GM04504 (cell line): ENCODE data around the gene GRID1.

ENCODE experiments used
- DNase-seq: peaks from one replicate; pipeline ENCODE4 v3.0.0-alpha.2; 2012; ENCODE audit warnings: low read depth

The GRID1 gene

DNA sequence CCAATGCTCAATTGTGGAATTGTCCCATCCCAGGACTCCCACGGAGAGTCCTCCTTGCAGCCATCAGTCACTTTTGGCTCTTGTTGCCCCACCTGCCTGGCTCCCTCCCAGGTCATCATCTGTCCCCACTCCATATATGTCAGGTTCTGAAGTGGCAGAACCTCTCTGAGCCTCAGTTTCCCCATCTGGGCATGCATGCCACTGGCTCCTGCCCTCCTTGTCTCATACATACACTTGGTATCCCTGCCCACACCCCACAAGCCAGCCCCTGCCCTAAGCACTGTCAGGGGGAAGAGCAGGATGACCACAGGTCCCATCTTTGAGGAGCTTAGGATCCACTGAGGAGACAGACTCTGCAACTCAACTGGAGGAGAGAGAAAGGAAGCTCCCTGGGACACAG lies 156.9 kb downstream of the GRID1 start:
- no peak for DNase-seq

DNA sequence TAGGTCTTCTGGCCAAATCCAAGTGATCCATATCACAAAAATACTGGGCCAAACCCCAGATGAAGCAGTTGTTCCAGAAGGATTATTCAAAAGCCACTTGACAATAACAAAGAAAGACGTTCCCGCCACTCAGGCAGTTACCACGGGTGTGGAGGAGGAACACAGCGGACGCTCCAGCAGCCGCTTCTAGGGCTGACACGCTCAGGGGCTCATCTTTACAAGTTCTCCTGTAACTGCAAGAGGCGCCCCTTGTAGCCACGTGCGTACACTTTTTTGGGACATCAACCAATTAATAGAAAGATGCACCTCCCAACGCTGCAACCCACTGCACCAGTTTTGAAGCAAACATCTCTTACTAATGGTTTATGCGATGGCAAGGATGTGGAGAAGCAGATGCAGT lies 159.4 kb downstream of the GRID1 start:
- no peak for DNase-seq

DNA sequence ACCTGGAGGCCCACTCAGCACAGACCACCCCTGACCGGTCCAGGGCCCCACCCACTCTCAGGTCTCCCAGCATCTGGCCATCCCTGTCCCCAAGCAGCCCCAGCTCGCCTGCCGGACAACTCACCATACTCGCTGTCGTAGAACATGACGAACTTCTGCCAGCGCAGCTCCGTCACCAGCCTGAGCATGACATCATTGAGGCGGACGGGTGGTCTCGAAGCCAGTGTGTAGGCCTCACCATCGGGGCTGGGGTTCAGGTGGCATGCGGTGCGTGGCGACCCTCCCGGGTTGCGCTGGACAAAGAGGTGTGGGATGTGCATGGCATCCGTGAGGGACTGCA lies 160.4 kb downstream of the GRID1 start:
- DNase-seq: no peak

DNA sequence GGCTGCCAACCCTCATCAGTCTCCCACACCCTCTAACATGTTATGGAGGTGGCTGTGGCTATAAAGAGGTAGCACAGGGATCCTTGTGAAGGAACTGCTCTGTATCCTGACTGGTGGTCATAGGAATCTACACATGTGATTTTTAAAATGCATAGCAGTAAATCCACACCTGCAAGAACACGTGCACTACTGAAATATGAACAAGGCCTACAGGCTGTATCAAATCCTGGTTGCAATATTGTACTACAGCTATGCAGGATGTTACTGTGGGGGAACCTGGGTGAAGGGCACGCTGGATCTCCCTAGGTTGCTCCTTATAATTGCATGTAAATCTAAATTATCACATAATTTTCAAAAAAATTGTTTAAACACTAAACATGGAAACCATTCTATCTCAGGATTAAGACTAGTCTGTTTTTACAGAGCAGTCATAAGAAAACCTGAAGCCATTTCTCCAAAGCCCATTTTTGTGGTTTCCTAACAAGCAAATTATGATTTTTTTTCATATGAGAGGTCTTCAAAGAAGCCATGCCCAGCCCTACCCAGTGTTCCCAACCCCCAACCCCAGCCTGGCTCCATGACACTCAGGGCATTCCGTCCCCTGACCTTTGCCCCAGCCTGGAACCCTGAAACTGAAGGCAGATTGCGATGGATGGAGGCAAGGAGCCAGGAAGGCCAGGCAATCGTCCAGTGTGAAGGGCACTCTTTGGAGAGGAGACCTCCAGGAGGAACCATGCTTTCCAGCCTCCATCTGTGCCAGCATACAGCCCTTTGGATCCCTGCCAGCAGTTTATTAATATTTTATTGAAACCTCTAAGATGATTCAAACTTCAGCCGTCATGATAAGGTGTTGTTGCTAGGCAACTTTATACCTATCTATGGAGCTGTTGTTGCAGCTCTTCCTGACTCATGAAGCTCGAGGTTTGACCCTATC lies 161.0 kb downstream of the GRID1 start:
- DNase-seq: no peak

DNA sequence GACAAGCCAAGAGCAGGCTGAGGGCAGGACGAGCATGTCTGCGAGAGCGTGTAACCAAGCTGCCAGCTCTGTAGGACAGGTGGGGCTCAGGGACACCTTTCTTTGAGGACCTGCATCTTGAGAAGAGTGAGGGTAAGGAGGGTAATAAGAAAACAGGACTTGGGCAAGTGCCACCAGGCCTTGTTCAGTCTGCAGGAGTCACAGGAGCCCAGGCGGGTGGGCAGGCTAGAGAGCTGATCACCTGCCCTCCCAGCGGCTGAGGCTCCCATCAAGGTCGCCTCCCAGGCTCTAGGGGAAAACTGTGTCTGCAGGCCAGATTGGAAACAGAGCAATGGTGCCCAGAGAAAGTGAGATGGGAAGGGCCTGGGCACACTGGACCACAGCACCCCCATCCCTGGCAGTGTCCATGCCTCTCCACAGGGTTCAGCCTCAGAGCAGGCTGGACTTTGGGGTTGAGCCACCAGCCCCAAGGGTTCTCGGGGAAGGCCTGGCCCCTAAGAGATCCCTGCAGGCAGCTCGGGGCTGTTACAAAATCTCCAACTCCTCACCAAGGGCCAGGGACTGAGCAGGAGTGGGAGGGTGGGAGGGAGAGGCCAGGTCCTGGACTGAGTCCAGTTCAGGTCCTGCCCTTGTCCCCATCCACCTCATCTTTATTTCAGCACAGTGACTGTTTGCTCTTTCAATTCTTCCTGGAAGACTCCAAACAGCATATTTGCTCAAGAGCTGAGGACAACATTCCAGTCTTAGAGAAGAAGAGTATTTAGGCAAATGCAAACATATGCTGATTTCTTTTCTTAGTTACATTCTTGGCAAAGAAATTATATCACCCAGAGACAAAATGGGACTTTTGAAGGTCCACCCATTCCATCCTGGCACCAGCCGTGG lies 161.9 kb downstream of the GRID1 start:
- DNase-seq: no peak

DNA sequence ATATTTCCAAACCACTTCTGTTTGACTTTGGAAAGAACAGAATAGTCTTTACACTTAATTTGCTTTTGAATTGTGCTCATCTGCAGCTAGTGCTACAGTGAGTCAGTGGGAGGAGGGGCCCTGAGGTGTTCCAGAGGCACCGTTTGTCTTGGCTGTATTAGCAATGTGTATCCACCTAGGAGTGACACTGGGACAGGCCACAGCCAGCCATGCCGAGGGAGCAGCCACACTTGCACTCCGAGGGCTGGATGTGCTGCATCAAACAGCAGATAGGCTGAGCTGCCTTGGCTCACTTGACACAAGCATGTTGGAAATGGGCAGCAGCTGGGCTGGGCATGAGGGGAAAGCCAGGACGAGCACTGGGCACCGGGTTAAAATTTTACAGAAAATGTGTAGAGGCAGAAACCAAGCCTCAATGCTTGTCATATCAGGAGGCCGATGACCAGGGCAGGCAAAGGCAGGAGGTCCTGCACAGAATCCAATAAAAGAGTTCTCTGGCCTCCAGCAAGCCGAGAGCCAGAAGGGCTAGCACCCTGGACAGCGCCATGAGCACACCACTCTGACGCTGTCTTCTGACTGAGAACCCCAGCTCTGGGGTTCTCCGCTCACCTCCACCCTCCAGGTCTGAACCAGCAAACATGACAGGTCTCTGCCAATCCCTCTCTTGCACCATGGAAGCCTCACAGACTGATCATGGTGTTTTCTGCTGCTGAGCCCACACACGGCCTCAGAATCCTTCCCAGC lies 163.3 kb downstream of the GRID1 start:
- DNase-seq: no peak

DNA sequence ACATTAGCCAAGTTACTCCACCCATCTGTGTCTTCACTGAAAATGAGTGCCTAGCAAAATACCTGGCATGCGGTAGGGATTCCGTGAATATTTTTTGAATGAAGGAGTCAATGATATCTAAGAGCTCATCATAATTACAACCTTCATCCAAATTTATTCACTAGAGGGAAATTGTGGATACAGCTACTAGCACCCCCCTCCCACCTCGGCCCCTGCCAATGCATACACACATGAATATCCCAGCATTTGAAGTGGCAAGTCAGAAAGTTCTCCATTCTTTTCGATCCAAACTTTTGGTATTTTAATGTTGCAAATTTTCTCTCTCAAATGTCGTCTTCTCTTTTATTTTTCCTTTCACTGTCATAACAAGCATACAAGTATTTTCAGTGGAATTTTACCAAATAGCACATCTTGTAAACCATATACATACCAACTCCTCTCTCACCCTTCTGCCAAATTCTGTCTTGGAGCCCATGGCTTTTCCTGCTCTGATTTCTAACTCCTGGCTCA lies 164.3 kb downstream of the GRID1 start:
- DNase-seq: no peak

DNA sequence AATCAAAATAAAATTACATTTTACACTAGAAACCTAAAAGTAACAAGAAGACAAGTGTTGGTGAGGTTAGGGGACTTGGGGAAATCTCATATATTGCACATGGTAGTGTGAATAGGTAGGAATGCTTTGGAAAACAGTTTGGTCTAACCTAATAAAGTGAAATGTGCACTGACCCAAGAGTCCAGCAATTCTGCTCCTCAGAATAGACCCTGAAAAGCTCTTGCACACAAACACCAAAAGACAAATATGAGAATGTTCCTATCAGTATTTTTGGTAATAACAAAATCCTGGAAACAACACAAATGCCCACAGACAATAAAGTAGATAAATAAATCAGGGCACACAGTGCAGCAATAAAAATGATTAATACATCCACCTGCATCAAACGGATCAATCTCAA lies 165.7 kb downstream of the GRID1 start:
- no peak for DNase-seq

DNA sequence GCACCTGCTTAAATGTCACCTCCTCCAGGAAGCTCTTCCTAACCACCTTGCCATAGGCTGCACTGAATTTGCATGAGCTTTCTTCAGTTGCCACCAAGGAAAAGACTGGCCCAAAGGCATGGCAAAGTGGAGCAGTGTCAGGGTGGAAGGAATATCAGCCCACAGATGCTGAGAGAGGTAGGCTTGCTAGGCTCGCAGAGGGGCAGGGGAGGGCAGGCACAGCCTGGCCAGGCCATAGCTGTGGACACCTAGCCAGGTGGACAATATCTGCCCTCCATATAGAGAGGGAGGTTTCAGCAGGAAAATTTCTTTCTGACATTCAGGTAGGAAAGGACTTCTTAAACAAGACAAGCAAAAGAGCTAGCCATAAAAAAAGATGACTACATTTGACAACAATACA lies 166.3 kb downstream of the GRID1 start:
- no peak for DNase-seq

DNA sequence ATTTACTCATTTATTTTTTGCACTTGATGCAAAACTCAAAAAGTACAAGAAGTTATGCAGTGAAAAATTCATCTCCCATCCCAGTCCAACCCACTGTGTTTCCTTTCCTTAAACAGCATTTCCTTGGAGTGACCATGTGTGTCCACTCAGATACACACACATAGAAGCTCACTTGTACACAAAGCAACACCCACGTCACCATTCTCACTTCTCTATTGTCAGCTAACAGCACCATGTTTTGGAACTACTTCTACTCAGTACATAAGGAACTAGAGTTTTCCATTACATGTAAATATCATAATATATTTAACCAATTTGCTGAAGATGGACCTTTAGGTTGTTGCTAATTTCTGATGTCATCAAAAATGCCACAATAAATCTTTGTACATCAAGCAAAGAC lies 167.6 kb downstream of the GRID1 start:
- DNase-seq: no peak

DNA sequence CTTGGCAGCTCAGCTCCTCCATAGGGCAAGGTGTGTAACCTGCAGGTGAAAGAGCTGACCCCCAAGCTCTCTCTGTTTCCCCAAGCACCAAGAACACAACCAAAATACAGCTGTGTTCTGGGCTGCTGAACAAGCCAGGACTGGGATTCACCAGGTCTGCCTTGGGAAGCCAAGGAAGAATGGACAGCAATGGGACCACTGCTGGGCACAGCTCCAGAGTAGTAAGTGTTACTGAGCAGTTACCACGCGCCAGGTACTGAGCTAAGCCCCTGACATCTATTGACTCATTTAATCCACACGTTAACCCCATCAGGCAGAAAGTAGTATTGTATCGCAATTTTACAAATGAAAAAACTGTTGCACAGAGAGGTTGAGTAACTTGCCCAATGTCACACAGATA lies 168.3 kb downstream of the GRID1 start:
- DNase-seq: no peak

DNA sequence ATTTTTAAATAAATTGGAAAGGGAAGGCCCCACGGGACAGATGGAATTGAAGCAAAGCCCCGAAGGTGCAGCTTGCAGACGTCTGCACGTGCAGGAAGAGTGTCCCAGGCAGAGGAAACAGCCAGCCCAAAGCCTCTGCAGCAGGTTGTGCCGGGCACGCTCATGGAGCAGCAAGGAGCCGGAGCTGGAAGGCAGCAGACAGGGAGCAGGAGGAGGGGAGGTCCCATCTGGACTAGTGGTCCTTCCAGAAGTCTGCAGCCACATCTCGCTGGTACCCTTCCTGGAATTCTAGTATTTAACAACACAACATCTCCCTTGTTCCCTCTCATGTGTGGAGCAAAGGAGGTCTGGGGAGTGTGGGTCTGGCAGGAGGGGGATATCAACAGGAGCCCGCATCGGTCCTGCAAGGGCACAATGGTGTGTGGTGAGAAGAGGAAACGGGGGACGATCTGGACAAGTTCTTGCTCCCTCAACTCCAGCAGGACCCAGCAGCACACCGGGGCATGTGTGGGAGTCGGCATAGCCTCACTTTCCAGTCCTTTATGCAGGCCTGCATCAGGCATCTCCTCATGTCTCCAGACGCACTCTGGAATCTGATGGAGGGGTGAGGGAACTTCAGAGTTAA lies 169.3 kb downstream of the GRID1 start:
- no peak for DNase-seq

DNA sequence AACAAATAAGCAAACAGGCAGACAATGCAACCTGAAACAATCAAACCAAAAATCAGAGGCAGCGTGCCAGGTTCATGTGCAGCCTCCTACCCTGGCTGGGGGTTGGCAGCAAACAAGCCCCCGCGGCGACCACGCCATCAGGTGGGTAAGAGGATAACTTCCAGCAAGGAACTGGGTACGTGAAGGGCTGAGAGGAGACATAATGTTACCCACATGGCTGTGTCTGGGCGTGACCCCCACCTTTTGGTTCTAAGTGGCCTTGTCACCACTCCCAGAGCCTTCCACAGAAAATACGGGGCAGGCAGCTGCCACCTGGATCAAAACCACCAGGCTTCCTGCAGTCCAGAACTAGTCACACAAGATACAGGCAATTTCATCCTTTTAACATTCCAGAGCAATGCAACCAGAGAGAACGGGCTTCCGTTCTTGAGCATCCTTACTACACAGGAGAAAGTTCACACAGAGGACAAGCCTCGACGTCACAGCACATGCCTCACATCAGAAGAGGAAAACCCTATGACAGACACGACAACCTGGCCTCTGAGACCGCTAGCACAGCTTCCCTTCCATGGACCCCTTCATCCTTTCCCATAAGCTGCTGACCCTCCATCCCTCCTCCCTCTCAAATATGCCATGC lies 171.0 kb downstream of the GRID1 start:
- DNase-seq: no peak

DNA sequence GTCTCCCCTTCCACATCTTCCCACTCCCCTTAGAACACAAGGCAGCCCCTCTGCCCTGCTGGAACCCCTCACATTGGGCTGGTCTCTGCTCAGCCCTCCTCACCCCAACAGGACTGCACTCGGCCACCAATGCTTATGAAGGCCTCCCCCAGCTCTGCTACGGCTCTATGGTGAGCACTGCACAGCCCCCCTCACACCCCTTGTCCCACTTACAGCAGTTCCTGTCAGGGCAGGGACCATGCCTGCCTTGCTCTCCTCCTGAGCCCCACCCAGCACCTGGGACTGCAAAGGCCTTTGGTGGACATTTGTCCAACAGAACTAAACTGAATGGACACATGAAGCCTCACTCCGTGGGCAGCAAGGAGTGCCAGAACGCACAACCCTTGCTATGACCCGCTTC lies 171.9 kb downstream of the GRID1 start:
- DNase-seq: no peak

DNA sequence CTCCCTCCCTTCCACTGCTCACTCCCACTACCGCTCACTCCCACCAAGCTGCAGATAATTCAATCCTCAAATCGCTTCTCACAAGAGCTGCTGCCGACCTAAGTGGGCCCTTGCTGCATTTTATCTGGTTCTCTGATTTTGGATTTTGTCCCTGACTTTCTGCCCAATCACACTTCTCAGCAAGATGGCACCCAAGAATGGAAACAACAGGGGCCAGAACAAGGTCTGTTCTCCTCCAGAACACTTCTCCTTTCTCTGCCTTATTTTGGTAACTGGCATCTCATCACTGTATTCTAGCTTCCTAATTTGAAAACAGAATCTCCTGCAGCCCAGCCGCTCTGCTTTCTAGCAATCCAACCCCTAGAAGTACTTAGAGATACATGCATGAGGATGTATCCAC lies 172.8 kb downstream of the GRID1 start:
- DNase-seq: no peak

DNA sequence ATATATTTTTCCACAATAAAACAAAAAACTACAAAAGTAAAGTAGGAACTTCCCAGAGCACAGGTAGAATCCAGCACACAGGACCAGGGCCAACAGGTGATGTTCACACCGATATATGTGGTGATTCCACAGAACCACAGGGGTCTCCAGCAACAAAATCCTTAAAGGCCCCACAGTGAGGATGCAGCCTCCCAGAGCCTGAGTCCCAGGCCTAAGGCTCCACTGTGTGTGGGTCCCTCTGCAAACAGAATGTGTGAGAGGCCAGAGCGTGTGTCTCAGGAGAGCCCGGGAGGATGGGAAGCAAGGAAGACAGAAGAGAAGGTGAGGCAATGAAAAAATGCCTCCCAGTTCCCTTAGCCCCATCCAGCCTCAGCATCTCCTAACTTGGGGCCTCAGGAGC lies 173.9 kb downstream of the GRID1 start:
- no peak for DNase-seq

DNA sequence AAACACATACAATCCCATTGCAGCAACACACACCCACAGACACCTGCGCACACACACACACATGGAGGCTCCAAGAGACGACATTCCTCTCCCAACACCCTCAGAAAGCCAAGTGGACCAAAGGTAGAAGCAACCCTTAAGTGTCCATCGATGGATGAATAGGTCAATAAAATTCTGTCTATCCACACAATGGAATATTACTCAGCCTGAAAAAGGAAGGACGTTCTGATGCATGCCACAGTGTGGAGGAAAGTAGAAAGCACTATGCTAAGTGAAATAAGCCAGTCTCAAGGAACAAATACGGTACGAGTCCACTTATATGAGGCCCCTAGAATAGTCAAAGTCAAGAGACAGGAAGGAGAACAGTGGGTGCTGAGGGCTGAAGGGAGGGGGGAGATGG lies 174.4 kb downstream of the GRID1 start:
- no peak for DNase-seq

DNA sequence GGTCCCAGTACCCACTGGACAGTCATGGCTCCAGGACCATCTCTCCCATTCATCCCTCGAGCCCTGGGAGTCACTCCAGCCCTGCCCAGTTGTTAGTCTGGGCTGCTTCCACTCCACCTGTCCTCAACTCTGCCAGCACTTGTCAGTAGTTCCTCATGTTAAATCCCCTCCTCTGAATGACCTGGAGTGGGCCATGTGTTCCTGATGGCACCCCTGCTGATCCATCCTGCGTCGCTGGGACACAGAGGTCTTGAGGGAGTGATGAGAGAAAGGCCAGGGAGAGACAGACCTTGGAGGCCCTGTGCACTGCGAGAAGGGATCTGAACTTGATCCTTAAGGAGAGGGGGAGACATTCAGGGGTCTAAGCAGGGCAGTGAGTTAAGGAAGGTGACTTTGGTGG lies 174.9 kb downstream of the GRID1 start:
- DNase-seq: no peak

DNA sequence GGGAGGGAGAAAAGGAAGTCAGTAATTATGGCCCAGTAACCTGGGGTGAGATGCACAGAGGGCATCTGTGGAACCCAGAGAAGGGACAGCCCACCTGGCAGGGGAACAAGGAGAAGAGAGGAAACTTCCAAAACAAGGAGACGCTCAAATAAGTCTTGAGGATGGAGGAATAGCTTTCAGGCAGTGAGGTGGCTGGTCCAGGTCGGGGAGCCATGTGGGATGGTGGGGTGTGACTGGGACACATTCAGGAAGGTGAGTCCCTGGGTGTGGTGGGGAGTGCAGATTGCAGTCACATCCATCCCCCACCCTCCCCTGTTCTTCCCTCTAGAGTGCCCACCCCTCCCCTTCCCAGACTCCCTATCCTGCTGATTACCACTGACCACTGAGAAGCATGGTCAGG lies 175.4 kb downstream of the GRID1 start:
- no peak for DNase-seq

DNA sequence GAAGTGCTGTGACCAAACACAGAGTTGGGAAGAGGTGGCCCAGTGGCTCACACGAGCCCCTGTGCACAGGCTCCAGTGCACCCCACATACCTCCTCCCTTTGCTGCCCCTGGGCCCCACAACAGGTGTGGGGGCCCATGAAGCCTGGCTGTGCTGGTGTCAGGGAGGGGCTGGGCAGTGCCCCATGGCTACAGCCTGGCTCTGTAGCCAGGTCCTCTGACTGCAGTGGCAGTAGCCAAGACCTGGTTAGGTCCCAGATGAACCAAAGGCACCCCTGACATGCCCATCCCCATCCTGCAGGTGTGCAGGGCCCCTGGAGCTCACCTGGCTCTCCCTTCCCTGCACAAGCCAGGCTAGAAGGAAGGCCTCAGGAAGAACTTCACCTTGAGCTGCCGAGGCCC lies 176.3 kb downstream of the GRID1 start:
- no peak for DNase-seq

DNA sequence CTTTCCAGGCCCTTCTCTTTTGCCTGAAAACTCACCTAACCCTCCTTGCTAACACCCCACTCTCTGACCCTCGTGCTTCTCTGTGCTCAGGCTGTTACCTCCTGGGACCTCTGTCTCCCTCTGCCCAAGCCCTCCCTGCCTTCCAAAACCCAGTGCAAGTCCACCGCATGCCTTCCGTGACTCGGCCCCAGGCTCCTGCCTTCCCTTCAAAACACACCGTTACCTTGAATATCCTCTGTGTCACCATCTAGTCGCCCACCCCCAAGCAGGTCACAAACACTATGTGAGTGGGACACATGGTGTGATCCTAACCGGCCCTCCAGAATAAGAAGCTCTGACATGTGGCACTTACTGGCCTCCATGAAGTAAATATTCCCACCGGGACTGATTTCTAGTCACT lies 176.7 kb downstream of the GRID1 start:
- no peak for DNase-seq
